HUDEP-2 (cell line): ENCODE data around the gene NTM.

Experiments used
- DNase-seq, 76 experiments: peaks; one replicate each; lab custom pipeline; 2025; ENCODE audit not compliant: unreplicated experiment in 76 of 76; lab: John Stamatoyannopoulos, UW

NTM gene

DNA sequence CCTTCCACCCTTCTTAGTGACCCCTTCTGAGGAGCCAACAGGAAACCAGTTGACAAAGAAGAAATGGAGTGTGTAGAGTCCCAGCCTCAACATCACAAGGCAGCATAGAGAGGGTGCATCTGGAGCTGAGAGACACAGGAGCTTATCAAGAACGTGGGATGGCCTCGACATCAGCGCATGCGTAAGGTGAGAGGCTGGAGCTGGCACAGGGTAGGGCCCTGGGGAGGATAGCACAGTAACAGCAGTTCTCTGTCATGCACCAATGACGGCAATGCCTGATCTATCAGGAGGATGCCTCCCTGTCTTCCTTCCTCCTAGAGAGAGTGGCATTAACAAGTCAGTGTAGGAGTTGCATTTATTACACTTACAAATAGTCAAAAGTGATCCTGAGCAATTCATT, 426.1 kb downstream of the NTM start:
- no peak for DNase-seq

DNA sequence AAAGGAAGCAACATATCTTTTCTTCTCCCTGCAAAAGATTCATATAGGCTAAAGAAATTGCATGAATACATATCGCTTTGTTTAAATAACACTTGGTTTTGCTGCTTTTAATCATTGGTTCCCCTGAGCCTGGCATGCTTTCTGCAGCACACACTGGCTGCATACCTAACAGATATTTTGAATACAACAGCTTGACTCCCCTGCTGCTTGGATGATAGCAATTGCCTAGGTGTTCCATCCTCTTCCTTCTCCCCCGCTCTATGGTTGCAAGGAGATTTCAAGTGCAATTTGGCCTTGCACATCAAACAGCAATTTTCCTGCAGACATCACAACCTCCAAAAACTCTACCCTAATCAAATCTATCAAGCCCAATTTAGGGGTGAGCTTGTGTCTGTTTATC, 430.0 kb downstream of the NTM start:
- DNase-seq, result no peak

GRCh38 chr11:131802440-131803115, 432.2 kb downstream of the NTM start:
- no peak for DNase-seq

DNA sequence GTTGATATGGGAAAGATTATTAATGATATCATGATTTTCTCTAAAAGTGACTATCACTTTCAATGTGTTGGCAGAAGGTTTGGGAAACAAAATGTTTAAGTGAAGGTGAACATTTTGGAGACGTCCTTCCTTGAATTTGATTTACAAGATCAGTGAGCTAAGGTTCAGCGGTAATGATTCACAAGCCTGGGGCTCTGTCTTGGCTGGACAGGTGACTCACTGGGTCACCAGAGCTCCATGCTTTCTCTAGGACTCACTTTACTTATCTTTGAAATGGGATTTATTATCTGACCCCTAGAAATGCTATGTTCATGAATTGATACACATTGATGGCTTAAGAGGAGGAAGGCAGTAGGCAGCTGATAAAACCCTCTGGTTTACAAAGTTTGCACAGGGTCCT, 437.5 kb downstream of the NTM start:
- no peak for DNase-seq

DNA sequence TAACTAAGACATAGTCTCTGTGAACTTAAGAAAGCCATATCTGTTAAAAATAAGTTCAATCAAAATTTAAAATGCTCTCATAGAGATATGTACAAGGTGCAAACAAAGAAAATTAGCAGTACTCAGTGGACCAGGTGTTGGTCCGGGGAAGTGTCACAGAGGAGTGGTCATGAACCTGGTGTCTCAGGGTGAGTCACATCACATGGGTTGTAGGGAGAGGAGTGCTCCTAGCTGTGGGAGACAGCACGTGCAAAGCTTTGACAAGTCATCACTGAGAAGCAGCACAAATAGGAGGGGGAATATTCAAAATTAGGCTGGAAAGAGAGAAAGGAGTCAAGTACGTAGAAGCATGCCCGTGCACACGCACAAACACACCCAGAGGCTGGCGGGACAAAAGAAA, 438.1 kb downstream of the NTM start:
- DNase-seq, result no peak

DNA sequence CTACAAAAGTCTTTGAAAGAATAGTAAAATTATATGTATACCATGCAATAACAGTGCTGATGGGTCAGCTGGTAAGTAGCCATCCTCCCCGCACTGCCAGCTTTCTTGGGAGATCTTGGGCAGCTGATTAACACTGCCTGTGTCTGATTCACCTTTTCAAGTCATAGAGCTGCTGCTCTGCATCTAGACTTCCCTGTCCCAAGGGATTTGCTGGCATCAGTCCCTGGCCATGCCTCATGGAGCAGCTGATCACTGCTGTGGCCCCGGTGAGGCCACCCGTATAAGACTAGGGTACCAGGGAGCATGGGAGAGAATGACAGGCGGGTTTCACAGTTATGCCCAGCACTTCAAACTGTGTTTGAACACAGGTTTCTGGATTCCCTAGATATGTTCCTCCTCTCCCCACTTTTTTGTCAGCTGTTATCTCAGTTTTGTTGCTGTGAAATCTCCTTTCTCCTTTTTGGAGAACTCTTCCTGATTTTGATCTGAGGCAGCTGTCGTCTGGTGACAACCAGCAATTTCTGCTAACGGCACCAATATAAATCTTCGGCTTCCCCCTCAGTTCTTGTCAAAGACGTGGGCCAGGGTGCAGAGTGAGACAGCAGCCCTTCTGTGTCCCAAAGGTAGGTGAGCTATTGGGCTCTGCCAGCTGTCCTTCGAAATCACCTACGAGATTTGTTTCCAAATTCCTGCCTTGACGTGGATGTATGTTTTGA, 438.9 kb downstream of the NTM start:
- DNase-seq, result no peak

- no peak for DNase-seq
Measured at GRCh38 chr11:131810541-131810940, 440.1 kb downstream of the NTM start.

DNA sequence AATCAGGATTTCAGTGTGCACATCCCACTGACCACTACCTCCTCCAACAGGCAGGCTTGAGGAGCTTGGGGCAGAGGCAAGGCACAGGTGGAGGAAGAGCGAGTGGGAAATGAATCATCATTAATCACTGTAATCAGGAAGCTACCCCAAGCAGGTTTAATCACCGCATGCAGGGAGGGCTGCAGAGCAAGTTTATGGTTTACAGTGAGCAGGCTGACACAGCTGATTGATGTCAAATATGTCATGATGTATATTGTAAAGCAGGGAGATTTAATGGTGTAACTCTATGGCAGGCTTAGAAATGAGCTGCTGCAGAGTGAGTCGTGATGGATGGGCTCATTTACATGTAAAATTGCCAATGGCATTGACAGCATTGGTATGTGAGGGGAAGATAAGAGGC, 441.0 kb downstream of the NTM start:
- DNase-seq, result no peak

DNA sequence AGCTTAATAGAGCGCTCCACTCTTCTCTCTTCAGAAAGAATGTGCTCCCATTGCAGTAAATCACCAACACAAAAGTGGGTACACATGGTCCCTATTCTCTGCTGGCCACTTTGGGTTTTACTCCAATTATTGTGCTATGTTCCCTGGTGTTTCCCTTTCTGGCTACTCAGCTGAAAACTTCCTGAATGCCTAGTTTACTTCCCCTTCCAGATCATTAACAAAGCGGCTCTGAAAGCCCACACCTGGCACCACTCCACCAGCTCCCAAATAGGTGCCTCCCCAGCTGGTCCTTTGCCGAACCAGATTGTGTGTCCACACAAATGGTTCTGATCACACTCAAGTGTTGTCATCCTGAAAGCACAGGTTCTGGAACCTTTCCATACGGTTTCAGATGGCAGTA, 443.7 kb downstream of the NTM start:
- no peak for DNase-seq

DNA sequence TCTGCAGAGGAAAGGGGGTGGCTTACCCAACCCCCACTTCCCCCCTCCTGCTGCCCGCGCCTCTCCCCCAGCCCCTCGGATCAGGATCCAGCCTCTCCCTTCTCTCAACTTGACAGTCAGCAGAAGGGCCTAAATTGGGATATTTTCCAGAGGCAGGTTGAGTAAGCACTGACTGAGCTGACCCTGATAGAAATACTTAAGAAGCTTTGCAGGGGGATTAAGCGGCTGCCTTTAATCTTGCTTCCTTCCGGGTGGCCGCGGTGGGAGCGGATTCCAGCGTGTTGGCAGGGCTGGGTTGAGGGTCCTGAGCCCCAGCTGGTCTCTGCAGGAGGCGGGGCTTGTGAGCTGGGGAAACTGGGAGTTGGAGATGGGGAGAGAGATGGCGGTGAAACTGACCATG, 445.2 kb downstream of the NTM start:
- no peak for DNase-seq

GRCh38 chr11:131816051-131816450, 445.6 kb downstream of the NTM start:
- no peak for DNase-seq

DNA sequence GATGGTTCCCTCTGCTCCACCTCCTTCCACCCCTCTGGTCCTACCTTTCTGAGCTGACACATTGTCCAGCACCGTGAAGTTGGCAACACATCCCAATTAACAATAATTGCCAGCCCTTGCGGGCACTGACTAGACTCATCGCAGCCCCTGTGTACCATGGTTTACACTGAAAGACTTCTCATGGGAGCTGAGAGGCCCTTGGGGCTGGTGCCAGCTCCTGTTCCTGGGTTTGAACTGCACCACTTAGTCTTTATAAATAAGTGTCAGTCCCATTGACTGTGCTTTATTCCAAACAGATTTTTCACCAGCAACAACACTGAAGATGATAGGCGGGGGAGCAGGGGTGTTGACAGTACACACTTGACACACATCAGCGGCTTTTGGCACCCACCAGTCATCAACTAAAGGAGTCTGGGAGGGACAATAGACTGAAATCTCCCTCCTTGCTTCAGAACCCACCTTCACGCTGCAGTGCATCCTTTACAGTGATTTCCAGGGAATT, 447.3 kb downstream of the NTM start:
- DNase-seq, result no peak

GRCh38 chr11:131819865-131820264, 449.4 kb downstream of the NTM start:
- DNase-seq, result no peak

- no peak for DNase-seq
Measured at GRCh38 chr11:131822506-131822905, 452.1 kb downstream of the NTM start.

GRCh38 chr11:131823772-131824171, 453.4 kb downstream of the NTM start:
- DNase-seq, result no peak

DNA sequence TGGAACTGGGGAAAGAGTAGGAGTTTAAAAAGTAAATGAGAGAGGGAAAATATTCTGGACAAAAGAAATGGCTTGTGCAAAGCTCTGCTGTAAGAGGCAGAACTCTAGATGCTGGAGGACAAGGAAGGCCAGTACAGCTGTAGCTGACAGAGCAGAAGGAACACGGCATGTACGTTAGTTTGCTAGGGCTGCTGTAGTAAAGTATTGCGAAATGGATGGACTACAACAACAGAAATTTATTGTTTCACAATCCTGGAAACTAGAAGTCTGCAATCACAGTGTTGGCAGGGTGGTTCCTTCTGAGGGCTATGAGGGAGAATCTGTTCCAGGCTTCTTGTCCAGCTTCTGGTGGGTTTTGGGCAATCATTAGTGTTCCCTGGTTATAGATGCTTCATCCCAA, 454.4 kb downstream of the NTM start:
- no peak for DNase-seq

GRCh38 chr11:131827430-131827829, 457.0 kb downstream of the NTM start:
- DNase-seq, result no peak

DNA sequence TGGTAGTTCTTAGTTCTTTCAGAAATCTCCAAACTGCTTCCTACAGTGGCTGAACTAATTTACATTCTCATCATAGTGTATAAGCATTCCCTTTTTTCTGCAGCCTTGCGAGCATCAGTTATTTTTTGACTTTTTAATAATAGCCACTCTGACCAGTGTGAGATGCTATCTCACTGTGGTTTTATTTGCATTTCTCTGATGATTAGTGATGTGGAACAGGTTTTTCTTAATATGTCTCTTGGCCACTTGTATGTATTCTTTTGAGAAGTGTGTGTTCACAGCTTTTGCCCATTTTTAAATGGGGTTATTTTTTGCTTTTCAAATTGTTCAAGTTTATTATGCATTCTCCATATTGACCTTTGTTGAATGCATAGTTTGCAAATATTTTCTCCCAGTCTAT, 459.3 kb downstream of the NTM start:
- no peak for DNase-seq

GRCh38 chr11:131832079-131832478, 461.7 kb downstream of the NTM start:
- DNase-seq, result no peak

- DNase-seq, result no peak
Measured at GRCh38 chr11:131833366-131833765, 463.0 kb downstream of the NTM start.

- DNase-seq, result no peak
Measured at GRCh38 chr11:131837562-131837961, 467.1 kb downstream of the NTM start.

GRCh38 chr11:131838016-131838415, 467.6 kb downstream of the NTM start:
- no peak for DNase-seq
